Testis (tissue), 2 donors: ENCODE data around the gene F8.

Experiments used
- POLR2A ChIP-seq: fragments of 450-650 bp; IDR thresholded peaks from one replicate; pipeline ENCODE4 v1.6.1; 2017; ENCODE audit warnings: antibody characterized with exemption, mild to moderate bottlenecking, moderate library complexity
- TF ChIP-seq, protein P1 (sequence below), 3 experiments: fragments of 450-650 bp in 2 of 3; fragments of 200-600 bp in 1 of 3; sonication (generic) in 1 of 3; IDR thresholded peaks; one replicate each; pipeline ENCODE4 v1.5.1; 2016 to 2019; ENCODE audit warnings: antibody characterized with exemption in 3 of 3, mild to moderate bottlenecking in 2 of 3, moderate library complexity in 1 of 3

DNA sequence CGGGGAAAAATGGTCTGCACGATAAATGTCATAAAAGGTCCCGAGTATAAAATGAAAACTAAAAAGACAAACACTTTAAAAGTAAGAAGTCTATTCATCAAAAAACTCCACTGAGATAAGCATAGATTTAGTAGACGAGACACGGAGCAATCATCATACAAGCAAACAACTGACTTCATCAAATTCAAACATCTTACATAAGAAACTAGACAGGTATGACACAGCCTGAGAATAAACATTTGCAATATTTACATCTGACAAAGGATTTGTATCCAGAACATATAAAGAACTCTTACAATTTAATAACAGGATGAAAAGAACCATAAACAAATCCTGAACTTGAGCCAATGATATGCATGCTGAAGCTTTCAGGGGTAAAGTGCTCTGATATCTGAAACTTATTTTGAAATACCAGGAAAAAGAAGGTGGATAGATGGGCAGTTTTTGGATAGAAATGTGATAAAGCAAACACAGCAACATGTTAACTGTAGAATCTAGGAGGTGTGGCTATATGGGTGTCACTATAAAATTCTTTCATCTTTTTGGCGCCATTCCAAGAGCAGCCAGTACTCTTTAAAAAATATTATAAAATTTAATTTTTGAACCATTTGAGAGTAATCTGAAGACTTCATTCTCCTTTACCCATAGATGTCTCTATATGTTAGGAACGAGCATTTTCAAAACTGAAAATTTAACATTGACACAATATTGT lies 229.3 kb downstream of the F8 start:
- TF ChIP-seq, protein P1, sequence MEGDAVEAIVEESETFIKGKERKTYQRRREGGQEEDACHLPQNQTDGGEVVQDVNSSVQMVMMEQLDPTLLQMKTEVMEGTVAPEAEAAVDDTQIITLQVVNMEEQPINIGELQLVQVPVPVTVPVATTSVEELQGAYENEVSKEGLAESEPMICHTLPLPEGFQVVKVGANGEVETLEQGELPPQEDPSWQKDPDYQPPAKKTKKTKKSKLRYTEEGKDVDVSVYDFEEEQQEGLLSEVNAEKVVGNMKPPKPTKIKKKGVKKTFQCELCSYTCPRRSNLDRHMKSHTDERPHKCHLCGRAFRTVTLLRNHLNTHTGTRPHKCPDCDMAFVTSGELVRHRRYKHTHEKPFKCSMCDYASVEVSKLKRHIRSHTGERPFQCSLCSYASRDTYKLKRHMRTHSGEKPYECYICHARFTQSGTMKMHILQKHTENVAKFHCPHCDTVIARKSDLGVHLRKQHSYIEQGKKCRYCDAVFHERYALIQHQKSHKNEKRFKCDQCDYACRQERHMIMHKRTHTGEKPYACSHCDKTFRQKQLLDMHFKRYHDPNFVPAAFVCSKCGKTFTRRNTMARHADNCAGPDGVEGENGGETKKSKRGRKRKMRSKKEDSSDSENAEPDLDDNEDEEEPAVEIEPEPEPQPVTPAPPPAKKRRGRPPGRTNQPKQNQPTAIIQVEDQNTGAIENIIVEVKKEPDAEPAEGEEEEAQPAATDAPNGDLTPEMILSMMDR (IDR thresholded peaks at IDR 0.05), result no peak
- no peak for TF ChIP-seq POLR2A
